HG02678 (cell line): ENCODE results near the gene HECW1.

Source experiments
- ATAC-seq: cut with Tn5 transposase; IDR thresholded peaks from one replicate; pipeline ENCODE4 v1.9.1; 2021; ENCODE audit warnings: mild to moderate bottlenecking, moderate library complexity; ENCODE audit not compliant: unreplicated experiment

The HECW1 gene

GRCh38 chr7:43405948-43406347 is 293.5 kb downstream of the HECW1 start:
- no peak for ATAC-seq

- no peak for ATAC-seq
These were observed 294.5 kb downstream of the HECW1 start for GRCh38 chr7:43406961-43407360.

GRCh38 chr7:43408981-43409380 is 296.5 kb downstream of the HECW1 start:
- no peak for ATAC-seq

GRCh38 chr7:43417455-43417854 is 305.0 kb downstream of the HECW1 start:
- ATAC-seq: no peak

- no peak for ATAC-seq
These were observed 318.0 kb downstream of the HECW1 start for GRCh38 chr7:43430411-43430810.

GRCh38 chr7:43431020-43431595 is 318.7 kb downstream of the HECW1 start:
- no peak for ATAC-seq

GRCh38 chr7:43433639-43434038 is 321.2 kb downstream of the HECW1 start:
- ATAC-seq: no peak

- ATAC-seq: no peak
These were observed 324.6 kb downstream of the HECW1 start for GRCh38 chr7:43437001-43437400.

- ATAC-seq: no peak
These were observed 326.5 kb downstream of the HECW1 start for GRCh38 chr7:43438897-43439479.

GRCh38 chr7:43439631-43440401 is 327.4 kb downstream of the HECW1 start:
- peak; percentile 65 for ATAC-seq

- no peak for ATAC-seq
These were observed 329.0 kb downstream of the HECW1 start for GRCh38 chr7:43441231-43442130.

- no peak for ATAC-seq
These were observed 330.9 kb downstream of the HECW1 start for GRCh38 chr7:43443381-43443780.

- no peak for ATAC-seq
These were observed 332.5 kb downstream of the HECW1 start for GRCh38 chr7:43444711-43445578.

GRCh38 chr7:43449577-43449976 is 337.1 kb downstream of the HECW1 start:
- no peak for ATAC-seq

- no peak for ATAC-seq
These were observed 338.4 kb downstream of the HECW1 start for GRCh38 chr7:43450894-43451293.

GRCh38 chr7:43454936-43455518 is 342.6 kb downstream of the HECW1 start:
- ATAC-seq: peak; percentile 69

GRCh38 chr7:43456200-43456599 is 343.8 kb downstream of the HECW1 start:
- no peak for ATAC-seq

GRCh38 chr7:43458330-43459018 is 346.0 kb downstream of the HECW1 start:
- no peak for ATAC-seq

- no peak for ATAC-seq
These were observed 346.5 kb downstream of the HECW1 start for GRCh38 chr7:43459019-43459337.
